Stimulated activated CD8-positive, alpha-beta memory T cell treated with anti-CD3 and anti-CD28 coated beads, Interleukin-2, amount 100 ng/mL, for 48 hours (primary cell): Measurements from ENCODE around the gene BCL11B.

ENCODE experiments used
- DNase-seq, 2 donors: peaks; one replicate each; pipeline ENCODE4 v3.0.0-alpha.2; 2020; ENCODE audit warnings: low read depth in 2 of 2

BCL11B gene

DNA sequence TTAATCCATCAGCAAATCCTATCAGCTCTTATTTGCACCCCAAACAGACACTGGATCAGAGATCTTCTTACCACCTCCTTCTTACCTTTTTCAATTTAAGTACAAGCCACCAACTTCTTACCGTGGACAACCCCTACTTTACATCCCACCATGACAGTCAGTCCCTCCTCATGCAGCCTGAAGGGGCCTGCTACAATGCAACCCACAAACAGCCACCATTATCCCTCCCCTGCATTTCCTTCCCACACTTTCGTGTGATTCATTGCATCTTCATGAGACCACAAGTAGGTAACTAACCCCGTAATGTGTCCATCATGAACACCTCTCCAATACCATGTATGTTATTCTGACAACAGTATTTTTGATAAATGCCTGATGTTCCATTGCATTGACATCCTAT is 108.6 kb downstream of the BCL11B start:
- DNase-seq: no peak

DNA sequence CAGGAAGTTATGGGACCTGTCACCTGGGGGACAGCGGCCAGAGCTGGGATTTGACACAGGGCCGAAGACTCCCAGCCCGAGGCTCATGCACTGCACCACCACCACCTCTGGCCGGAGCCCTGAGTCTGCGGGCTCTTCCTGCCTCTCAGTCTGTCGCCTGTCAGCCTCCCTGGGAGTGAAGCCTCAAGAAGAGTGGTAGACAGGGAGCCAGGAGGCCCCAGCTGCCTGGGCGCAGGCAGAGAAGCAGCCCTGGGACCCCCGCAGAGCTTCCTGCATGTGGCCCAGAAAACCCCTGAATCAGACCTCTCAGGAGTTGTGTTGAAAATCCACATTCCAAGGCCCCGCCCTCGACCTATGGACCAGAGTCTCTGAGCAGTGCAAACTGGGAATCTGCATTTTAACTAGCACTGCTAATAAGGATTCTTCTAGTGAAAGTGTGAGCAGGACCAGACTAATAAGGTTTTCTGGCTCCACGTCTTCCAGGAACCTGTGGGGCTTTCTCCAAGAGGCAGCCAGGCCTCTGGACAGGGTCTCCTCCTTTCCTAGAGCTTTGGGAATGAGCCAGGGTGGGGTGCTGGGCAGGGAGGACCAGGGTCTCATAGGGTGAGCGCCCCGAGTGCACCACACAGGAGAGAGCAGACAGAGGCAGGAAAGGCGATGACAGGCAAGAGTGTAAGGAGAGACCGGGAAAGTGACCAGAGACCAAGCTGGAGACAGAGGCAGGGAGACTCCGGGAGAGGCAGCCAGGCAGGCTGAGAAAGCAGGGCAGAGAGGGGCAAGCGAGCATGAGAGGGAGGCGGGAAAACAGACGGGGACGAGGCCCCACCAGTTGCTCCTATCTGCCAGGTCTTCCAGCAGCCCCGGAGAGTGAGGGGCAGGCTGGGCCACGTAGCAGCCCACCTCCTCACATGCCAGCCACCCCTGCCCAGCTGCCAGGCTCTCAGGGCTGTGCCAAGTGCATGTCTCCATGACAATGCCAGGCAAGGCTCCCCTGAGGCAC is 112.4 kb downstream of the BCL11B start:
- DNase-seq: no peak

DNA sequence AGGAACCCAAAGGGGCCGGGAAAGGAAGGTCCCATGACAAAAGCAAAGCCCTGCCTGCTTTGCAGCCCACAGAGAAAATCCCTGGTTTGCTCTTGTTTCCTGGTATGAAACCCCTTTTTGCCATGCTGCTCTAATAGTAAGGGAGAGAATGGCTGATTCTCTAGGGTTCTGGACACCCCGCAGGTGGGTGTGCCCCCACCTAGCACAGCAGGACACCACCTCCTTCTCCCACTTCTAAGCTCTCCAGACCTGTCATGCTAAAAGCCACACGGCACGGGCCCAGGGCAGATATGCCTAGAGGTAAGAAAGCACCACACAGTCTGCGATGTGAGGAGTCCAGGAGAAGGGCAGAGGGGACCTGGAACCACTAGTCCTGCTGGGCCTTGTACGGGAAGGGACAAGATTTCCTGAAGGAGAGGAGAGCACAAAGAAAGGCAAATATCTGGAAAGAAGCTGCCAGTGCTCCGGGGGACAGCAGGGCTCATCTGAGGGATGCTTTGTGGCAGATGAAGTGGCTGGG is 113.3 kb downstream of the BCL11B start:
- no peak for DNase-seq

DNA sequence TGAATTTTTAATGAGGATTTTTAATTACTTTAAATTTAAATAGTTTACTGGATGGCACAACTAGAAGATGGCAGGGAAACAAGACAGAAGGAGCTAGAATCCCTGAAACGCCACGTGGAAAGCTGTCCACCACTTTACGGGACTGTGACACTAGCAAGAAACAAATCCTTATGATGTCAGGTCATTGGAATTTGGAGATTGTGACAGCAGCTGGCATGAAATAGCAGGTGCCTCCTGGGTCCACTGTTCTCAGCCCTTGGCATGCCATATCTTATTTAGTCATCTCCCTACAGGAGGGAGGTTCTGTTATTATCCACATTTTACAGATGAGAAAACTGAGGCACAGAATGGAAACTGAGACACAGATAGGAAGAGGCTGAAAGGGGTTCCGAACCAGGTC is 113.8 kb downstream of the BCL11B start:
- no peak for DNase-seq

DNA sequence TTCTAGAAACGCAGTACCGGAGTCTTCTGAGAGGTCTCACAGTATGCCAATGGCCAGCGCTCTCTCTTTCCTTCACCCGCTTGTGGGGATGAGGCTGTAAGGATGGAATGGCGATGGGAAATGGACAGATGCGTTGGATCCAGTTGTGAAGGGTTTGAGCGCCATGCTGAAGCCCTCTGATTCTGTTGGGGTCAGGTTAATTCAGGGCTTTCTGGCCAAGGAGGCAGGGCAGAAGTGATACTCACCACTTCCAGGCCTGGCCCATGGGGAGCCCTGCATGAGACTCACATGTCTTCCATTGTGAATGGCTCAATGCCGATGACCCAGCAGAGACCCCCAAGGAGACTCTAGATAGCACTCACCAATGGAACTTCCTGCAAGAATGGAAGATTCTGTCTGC is 114.3 kb downstream of the BCL11B start:
- no peak for DNase-seq

DNA sequence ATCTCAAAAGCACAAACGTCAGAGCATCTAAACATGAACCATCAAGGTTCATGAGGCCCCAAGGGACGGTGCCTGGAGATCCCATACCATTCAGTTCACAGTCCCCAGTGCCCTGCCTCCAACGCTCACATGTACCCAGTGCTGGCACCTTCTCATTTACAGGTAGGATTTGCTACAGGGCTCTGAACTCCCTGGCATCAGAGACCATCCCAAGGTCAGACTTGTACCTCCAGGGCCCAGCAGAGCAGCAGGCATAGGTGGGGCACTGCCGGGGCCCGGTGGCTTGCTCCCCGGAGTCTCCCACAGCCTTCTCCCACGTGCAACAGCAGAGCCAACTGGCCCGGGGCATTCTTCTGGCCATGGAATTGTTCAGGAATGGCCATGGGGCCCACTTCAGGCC is 114.8 kb downstream of the BCL11B start:
- DNase-seq: no peak

DNA sequence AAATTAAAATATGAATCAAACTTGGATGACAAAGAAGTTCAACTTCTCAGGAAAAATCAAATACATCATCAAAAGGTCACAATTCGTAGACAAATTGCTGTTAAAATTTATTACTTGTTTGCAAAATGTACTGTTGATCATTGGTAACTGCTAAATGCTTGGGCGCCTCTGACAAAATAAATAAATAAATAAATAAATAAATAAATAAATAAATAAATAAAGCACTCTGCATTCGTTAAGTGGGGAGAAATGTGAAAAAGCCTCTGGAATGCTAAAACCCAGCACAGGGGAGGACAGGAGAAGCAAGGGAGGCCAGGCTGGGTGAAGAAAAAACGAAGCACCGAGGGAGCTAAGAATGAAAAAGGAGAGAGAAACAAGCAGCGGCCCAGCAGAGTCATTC is 115.2 kb downstream of the BCL11B start:
- DNase-seq: no peak

DNA sequence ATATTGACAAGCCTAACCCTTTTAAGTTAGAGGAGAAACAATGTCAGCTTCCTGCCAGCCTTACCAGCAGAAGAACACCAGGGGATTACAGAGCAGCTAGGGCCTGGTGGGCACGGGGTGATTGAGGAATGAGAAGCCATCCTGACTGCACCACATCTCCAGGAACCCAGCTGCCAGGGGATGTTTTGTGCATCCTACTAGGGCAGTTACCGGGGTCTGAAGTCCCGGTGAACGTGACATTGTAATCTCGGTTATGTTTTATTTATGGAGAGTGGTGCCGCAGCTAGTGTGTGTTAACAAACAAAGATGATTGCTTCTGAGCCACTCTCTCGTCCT is 115.9 kb downstream of the BCL11B start:
- DNase-seq: no peak

DNA sequence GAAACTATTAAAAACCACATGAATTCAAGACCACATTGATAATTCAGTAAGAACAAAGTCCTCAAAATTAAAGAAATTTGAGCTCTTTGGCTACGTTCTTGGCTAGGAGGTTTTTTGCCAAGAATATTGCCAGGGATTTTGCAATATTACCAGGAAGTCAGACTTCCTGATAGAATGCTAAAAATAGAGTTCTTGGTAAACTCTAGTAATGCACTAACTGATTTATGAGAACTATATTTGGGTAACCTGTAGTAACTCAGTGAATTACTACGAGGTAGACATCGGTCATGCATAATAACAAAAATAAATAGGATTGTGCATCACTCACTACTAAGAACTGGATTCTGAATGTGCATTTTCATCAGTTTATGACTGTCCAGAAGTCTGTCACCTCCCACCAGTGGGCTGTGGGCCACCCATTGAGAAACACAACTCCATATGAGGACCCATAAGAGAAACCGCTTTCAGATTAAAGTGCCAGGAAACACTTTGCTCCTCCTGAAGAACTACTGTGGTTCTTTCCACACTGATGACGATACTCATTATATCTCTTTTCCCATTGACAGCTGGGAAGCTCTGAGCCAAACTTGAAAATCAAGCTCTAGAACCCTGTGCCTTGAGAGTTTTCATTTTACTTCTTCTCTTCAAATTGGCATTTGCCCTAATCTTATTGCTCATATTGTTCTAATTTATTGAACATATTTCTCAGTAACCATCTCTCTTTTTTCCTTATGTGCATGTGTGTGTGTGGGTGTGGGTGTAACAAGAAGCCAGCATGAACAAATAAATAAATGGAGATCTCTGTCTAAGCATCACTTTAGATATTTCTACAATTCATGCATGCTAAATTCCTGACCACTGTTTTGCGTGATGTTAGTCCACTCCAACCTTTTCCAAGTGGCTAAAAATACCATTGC is 116.6 kb downstream of the BCL11B start:
- no peak for DNase-seq

DNA sequence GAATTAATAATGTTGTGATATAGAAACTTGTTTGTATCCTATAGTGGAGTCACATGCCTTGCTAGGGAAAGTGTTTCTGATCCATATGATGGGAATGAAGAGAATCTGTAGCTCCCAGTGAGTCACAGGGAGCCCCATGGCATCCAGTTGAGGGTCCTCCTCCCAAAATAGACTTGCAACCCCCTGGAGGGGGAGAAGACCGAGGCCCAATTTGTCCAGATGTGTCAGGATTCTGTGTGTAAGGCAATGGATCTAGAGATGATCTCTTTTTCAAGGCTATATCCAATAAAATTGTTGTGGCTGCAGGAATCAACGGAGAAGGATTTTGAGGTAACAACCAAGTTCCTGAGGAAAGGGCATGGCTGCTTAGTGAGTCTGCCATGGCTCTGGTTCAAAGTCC is 121.8 kb downstream of the BCL11B start:
- DNase-seq: no peak

DNA sequence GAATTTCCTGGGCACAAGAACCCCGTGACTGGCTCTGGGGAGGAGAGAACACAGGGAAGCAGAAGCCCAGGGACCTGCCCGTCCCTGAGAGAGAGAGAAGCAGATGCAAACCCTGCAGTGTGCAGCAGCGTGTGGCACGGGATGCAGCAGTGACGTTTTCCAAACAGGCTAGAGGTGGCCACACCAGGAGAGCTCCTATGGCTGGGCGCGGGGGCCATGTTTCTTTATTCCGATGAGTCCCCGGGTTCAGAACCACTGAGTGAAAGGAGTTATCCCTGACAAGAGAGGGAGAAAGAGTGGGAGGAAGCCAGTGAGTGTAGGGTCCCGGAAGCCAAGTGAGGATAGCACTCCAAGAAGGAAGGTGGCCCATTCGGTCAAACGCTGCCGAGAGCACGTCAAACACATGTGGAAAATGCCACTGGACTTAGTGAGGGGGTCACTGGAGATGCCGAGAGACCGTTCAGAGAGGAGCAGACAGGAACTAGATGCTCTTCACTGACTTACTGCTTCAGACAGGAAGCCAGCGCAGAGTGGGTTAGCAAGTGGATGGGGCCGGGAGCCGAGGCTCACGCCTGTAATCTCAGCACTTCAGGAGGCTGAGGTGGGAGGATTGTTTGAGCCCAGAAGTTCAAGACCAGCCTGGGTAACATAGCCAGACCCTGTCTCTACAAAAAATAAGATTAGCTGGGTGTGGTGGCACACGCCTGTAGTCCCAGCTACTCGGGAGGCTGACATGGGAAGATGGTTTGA is 123.0 kb downstream of the BCL11B start:
- no peak for DNase-seq

DNA sequence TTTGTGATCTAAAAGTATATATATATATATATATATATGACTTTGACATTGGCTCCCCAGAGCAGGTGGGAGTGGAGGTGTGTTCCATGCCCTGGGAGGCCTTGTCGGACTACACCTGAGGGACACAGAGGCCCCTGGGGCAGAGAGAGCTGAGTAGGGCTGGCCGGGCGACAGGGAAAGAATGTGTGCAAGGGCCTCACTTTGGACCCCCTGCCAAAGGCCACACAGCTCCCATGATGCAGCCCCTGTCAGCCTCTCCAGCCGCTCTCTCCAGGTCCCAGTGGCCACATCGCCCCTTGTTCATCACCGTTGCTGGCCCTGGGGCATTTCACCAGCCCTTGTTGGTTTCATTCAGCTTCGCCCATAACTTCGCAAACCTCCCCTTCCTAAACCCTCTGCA is 123.9 kb downstream of the BCL11B start:
- no peak for DNase-seq

DNA sequence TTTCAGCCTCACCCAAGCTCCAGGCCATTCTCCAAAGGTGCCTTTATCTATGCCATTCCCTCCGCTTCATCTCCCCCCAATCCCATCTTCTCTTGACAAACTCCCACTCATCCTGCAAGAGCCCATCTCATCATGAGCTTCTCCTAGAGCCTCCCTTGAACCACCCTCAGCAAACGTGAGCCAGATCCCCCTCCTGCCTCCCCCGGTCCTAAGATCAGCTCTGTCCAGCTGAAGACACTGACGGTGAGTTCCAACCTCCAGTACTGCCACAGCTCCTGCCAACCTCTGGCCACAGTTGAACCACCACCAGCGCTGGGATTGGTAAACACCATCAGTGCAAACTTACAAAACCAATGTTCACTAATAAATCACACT is 124.6 kb downstream of the BCL11B start:
- DNase-seq: no peak

DNA sequence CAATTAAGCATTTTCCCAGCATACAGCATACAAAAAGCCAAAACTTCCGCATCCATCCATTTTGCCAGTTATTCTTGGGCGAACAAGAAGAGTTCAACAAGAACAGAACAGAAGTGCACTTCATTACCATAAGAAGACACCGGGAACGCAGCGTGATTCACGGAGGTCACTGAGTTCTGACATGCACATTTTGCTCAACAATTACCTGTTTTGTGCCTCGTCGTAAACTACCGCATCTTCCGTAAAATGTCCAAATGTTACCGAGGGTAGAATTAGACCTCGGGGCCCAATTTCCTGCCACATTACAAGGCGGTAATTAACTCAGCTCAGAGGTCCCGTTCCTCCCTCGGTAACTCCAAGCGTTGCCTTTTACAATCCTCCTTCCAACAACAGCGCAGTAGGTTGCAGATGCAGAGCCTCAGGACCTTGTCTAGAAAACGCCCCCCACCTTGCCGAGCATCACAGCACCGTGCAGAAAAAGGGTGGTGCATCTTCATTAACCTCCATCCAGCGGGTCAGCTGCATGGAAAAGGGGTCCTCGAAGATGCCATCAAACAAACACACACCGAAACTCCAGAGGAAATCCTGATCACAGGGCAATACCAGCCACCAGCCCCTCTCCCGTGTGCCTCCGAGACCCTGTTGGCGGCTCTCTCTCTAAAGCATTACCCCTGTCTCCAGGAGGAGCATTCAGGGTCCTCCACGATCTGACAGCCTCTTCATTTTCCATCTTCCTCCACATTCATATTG is 125.2 kb downstream of the BCL11B start:
- DNase-seq: no peak

DNA sequence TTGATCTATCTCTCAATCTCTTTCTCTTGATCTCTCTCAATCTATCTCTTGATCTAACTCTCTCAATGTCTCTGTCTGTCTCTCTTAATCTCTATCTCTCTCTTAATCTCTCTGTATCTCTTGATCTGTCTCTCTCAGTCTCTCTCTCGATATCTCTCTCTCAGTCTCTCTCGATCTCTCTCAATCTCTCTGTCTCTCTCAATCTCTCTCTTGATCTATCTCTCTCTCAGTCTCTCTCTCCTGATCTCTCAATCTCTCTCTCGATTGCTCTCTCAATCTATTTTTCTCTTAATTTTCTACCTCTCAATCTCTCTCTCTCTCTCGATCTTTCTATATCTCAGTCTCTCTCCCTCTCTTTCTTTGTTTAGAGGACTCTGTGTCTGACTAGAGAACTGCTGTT is 126.7 kb downstream of the BCL11B start:
- DNase-seq: no peak

DNA sequence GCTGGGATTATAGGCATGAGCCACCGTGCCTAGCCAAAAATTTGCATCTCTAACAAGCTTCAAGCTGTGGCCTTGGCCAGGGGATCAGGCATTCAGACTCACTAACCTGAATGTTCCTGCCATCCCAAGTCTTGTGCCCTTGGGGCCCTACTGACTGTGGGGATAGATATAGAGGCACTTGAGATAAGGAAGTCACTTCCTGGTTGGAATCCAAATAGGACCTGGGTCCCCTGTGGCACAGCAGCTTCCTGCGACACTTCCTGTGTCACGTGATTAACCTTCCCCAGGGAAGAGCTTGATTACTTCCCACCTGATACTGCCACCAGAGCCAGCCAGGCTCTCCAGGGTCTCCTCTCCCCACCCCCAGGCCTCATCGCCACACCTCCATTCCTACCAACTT is 128.2 kb downstream of the BCL11B start:
- DNase-seq: no peak

DNA sequence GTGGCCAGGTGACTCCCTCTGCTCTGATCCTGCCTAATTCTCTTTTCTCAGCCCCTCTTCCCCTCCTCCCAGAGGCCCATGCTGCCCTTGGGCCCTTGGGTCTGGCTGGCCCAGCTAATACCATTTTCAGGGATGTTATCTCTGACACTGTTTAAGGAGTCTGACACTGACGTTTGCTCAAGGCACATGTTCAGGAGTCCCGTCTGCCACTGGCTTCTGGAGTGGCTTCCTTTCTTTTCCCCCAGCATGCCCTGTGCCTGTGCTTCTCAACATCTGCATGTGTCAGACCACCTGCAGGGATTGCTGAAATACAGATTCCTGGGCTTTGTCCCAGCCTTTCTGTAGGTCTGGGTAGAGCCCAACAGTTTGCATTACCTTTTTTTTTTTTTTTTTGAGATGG is 128.9 kb downstream of the BCL11B start:
- no peak for DNase-seq

DNA sequence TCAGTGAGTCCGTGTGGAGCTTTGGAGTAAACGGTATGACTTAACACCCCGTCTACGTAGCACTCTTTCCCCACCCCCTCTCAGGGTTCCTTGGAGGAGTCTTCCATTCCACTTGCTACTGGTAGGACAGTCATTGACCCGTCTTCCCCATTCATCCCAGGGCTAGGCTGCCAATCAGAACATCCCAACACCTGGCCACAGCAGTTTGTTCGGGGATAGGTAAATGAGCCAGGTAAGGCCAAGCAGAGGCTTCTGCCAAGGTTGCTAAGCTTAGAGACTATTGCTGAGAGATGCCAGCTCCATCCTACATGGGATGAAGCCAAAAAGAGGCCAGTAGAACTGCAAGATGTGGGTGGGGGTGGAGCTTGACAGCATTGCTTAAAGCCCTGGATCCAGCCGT is 130.8 kb downstream of the BCL11B start:
- no peak for DNase-seq

DNA sequence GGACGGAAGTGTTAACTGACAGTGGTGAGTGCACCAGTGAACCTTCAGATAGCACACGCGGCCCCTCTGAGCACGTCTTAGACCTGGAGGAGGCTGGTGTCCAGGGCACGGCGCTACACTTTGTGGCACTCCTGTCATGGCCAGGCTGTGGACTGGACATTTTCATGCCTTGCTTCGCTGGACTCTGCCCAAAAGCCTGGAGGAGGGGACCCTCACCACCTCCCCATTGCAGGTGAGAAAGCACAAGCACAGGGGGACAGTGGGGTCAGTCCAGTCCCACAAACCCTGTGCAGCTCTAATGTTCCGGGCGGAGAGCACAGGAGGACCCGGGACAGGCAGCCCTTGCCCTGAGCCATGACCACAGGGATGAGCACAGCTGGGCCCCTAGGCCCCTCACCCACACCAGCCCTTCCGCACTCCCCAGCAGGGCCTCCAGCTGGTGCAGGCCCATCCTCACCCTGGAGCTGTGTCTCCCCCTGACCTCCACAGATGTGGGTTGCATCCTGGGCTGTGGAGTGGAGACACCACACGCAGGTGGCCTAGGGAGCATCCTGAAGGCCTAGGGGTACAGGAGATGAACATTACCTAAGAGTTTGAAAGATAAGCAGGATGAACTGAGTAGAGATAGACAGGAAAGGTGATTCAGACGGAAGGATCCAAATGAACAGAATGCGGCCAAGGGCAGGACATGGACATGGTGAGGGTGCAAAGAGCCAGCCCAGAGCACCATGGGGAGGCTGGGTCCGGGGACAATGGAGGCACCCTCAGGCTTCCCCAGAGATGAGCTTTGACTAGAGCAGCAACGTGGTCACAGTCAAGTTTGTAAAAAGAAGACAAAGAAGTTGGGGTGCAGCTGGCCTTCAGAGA is 132.8 kb downstream of the BCL11B start:
- DNase-seq: no peak

DNA sequence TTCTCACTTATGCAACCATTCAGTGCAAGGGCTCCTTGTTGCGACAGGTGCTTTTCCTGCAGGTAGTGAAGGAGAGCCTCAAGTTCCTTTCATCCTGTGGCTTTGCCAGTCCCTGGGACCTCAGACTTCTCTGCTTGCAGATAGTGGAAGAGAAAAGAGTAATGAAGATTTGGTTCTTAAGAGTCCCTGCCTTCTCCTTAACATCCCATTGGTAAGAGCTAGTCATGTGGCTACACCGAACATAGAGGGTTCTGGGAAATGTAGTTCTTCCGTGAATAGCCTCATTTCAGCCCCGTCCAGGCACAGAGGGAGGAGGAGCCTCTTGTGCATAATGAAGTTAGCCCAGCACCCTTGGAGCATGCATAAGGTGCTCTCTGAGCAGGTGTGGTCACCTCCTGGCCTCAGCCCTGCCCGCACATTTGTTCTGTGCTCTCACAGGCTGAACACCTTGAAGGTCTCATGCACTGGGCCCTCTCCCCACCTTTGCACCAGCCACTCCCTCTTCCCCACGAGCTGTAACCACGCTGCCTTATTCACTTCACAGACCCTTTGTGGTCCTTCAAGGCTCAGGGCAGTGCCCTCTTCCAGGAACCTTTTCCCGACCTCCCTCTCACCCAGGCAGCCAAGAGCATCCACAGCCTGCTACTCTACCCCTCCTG is 134.0 kb downstream of the BCL11B start:
- no peak for DNase-seq
